Lung (tissue), 12 donors: ENCODE data around the gene TSPO2. TPM values are rescaled to one million over a fixed set of nuclear protein-coding genes. Genes with fewer than 3 reads are reported as not detected.

Experiments used
- ATAC-seq: fragments of 200-7000 bp; cut with Tn5 transposase; one replicate; pipeline ENCODE4 v1.9.1; 2020; ENCODE audit warnings: moderate number of reproducible peaks; ENCODE audit not compliant: insufficient read depth, low FRiP score
- DNase-seq, 3 donors: peaks; one replicate each; pipeline ENCODE4 v3.0.0-alpha.2; 2013 to 2017
- H3K27ac ChIP-seq, 2 donors: one replicate each; pipeline ENCODE4 v1.5.1; 2013; ENCODE audit warnings: mild to moderate bottlenecking in 2 of 2, moderate library complexity in 2 of 2, control low read depth in 1 of 2, inconsistent platforms in 1 of 2, low read depth in 1 of 2, low read length in 1 of 2
- H3K27me3 ChIP-seq, 3 donors: one replicate each; pipeline ENCODE4 v1.5.1; 2013; ENCODE audit warnings: low read length in 2 of 3; ENCODE audit not compliant: control insufficient read depth in 3 of 3, insufficient read depth in 3 of 3
- H3K36me3 ChIP-seq, 4 donors: one replicate each; pipeline ENCODE4 v1.5.1; 2013; ENCODE audit warnings: low read length in 4 of 4, mild to moderate bottlenecking in 1 of 4, moderate library complexity in 1 of 4; ENCODE audit not compliant: control insufficient read depth in 4 of 4, insufficient read depth in 4 of 4
- H3K4me1 ChIP-seq, 5 donors: one replicate each; pipeline ENCODE4 v1.5.1; 2013; ENCODE audit warnings: low read length in 5 of 5, mild to moderate bottlenecking in 2 of 5, moderate library complexity in 1 of 5; ENCODE audit not compliant: control insufficient read depth in 5 of 5, insufficient read depth in 5 of 5
- H3K4me3 ChIP-seq: one replicate; pipeline ENCODE4 v1.5.1; 2013; ENCODE audit warnings: mild to moderate bottlenecking, control low read depth, moderate library complexity
- H3K9ac ChIP-seq, 2 donors: one replicate each; pipeline ENCODE4 v1.5.1; 2013; ENCODE audit warnings: low read length in 2 of 2, control low read depth in 1 of 2; ENCODE audit not compliant: insufficient read depth in 1 of 2
- H3K9me3 ChIP-seq, 4 donors: one replicate each; pipeline ENCODE4 v1.5.1; 2013; ENCODE audit warnings: low read length in 3 of 4, mild to moderate bottlenecking in 1 of 4, moderate library complexity in 1 of 4; ENCODE audit not compliant: control insufficient read depth in 4 of 4, insufficient read depth in 3 of 4
- WGBS, 2 donors: extraction: QIAGEN DNeasy Blood & Tissue Kit; methylation state at CpG; one replicate each; pipeline ENCODE4 v1.1.7; 2013; 5-methylcytosine and 5-hydroxymethylcytosine counted together
- polyA plus RNA-seq, 2 donors: library from polyadenylated mRNA; stranded (reverse); fragments of 200-250 nt; gene quantifications; one replicate each; pipeline ENCODE4 v1.2.1, GENCODE V29; 2013
- total RNA-seq, 2 donors: library from RNA; depleted of rRNA in 1 of 2; stranded (reverse); fragments of >200 nt in 1 of 2; gene quantifications; one replicate each; pipeline ENCODE4 v1.2.1, GENCODE V29; 2014 to 2021
- TF ChIP-seq, protein P1 (sequence below): IDR thresholded peaks from 2 replicates; pipeline ENCODE4 v1.5.1; 2012; ENCODE audit warnings: mild to moderate bottlenecking; ENCODE audit errors: control extremely low read depth, extremely low read depth
- donor health status: control.
- donor health status: control.
- donor health status: Bipolar disorder and iron deficiency.
- donor health status: healthy.
- donor health status: DM: yes; HTN: yes; CAD: no.

TSPO2 gene
- total and polyA plus RNA-seq, 4 donors, result 0.07 to 0.57 TPM; not detected in 2

DNA sequence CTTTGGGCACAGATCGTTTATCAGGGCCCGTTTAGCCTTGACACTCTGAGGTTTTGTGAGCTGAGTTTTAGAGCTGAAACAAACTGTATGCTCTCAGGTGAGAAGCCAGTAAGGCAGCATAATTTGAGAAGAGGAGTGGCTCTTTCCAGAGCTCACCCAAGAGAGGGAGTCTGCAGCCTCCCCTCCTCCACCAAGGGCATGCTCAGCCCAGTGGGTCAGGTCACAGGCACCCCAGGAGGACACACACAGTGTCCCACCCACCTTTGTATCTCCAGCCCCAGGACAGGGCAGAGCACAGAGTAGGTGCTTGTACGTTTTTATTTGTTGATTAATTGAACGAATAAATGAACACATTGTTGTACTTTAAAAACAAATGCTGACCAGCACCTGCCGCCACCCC, 3.4 kb downstream of the TSPO2 start:
- DNase-seq (no peak), ATAC-seq (no peak)
- H3K9me3 ChIP-seq, result no peaks in the 10 kb centered on the region
- H3K27ac ChIP-seq, result no peak overlapping the region
- 77 to 84% methylated on average over 5 of the region's 5 CpGs for WGBS, 2 donors
- H3K9ac ChIP-seq, result no peak overlapping the region
- no peaks in the 10 kb centered on the region for H3K36me3 ChIP-seq
- TF ChIP-seq, protein P1, sequence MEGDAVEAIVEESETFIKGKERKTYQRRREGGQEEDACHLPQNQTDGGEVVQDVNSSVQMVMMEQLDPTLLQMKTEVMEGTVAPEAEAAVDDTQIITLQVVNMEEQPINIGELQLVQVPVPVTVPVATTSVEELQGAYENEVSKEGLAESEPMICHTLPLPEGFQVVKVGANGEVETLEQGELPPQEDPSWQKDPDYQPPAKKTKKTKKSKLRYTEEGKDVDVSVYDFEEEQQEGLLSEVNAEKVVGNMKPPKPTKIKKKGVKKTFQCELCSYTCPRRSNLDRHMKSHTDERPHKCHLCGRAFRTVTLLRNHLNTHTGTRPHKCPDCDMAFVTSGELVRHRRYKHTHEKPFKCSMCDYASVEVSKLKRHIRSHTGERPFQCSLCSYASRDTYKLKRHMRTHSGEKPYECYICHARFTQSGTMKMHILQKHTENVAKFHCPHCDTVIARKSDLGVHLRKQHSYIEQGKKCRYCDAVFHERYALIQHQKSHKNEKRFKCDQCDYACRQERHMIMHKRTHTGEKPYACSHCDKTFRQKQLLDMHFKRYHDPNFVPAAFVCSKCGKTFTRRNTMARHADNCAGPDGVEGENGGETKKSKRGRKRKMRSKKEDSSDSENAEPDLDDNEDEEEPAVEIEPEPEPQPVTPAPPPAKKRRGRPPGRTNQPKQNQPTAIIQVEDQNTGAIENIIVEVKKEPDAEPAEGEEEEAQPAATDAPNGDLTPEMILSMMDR, result no peak
- no peak overlapping the region for H3K4me3 ChIP-seq
- H3K27me3 ChIP-seq, result no peaks in the 10 kb centered on the region
- H3K4me1 ChIP-seq, result peaks cover 0 to 4% (median 0%) of the 10 kb centered on the region in 5 donors

DNA sequence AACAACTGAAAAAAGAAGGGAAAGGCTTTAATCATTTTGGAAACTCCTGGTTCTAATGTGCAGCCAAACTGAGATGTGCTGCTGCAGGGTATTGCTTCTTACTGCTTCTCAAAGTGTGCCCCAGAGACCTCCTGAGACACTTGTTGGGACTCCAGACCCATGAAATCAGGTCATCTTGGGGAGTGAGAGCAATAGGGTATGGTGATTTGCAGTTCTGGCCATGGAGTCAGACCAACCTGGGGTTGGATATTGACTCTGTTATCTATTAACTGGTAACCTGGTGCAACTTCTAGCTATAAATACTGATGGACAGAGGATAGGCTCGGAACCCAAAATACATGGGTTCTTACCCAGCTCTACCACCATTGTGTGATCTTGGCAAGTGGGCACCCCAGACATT, 3.8 kb downstream of the TSPO2 start:
- TF ChIP-seq, protein P1, result no peak
- no peak overlapping the region for H3K4me3 ChIP-seq
- H3K9ac ChIP-seq, result no peak overlapping the region
- no peak for ATAC-seq
- no peaks in the 10 kb centered on the region for H3K9me3 ChIP-seq
- no peak for DNase-seq
- H3K27ac ChIP-seq, result no peak overlapping the region
- H3K4me1 ChIP-seq, result peaks cover 0 to 4% (median 0%) of the 10 kb centered on the region in 5 donors
- 92 to 98% methylated on average over 1 of the region's 1 CpG for WGBS, 2 donors
- no peaks in the 10 kb centered on the region for H3K27me3 ChIP-seq
- no peaks in the 10 kb centered on the region for H3K36me3 ChIP-seq

DNA sequence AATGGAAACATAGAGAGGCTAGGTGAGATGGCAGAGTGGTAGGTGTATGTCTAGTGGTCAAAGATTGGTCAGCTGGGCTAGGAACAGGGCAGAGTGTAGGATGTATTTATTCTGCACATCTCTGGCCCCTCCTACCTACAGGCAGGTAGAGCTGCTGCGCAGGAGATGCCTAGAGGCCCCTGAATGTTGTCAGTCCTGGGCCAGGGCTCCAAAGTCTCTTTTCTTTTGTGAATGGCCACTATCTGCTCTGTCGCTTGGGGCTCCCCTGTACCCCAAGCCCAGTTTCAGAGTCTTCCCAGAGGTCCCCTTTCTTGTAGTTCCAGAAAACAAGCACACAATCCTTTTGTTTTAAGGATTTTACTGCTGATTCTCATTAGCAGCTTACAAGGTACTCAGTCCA, 5.0 kb downstream of the TSPO2 start:
- TF ChIP-seq, protein P1, result no peak
- Histone ChIP-seq H3K4me1 (peaks cover 0 to 8% (median 0%) of the 10 kb centered on the region in 5 donors), H3K27me3 (no peaks in the 10 kb centered on the region), H3K27ac (no peak overlapping the region), H3K4me3 (no peak overlapping the region), H3K36me3 (no peaks in the 10 kb centered on the region), H3K9me3 (no peaks in the 10 kb centered on the region), H3K9ac (no peak overlapping the region)
- WGBS, 2 donors, result 97 to 100% methylated on average over 2 of the region's 2 CpGs
- ATAC-seq, result no peak
- DNase-seq, result no peak
